Measurements from ENCODE around the gene UBE2D1.

DNA sequence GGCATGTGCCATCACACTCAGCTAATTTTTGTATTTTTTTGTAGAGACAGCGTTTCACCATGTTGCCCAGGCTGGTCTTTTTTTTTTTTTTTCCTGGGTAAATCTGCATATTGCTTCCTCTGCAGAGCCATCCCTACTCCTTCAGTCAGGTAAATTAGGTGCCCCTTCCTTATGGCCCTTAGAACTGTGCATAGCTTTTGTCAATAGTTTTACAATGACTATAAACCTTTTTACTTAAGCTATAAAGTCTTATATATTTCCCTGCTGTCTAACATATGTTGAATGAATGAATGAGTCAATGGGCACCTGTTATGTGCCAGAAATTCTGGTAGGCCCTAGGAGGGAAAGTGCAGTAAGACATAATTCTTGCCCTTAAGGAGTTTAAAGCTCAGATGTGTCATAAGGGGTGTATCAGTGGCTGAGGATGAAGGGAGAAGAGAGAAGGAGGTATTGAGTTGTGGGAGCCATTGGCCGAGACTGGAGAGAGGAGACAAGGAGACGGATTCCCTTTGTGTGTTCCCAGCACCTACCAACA is 30.6 kb upstream of the UBE2D1 start:
- TF ChIP-seq MAX (IDR thresholded peaks at IDR 0.05; ENCODE audit: insufficient read depth, insufficient read length), result no peak
- no peak for TF ChIP-seq EZH2 (IDR thresholded peaks at IDR 0.05; ENCODE audit: borderline replicate concordance, low read depth, low read length, severe bottlenecking)
- no peak for TF ChIP-seq CTCF (IDR thresholded peaks at IDR 0.05; ENCODE audit: extremely low read depth in 1 of 2, insufficient read depth in 1 of 2, low read depth in 1 of 2, low read length in 2 of 2)
